GM18867 (cell line): Measurements from ENCODE around the gene GGCX.
"Not testable (repeated sequence)": the region's sequence is repeated elsewhere in the genome, so short reads cannot be mapped to it uniquely, and the experiment has no call there.

Source experiments
- ATAC-seq: cut with Tn5 transposase; IDR thresholded peaks from one replicate; pipeline ENCODE4 v1.9.1; 2021; ENCODE audit warnings: mild to moderate bottlenecking, moderate library complexity; ENCODE audit not compliant: unreplicated experiment

GGCX gene

GRCh38 chr2:85594715-85595300 lies 33.5 kb upstream of the GGCX start:
- no peak for ATAC-seq

GRCh38 chr2:85593023-85593422 lies 31.7 kb upstream of the GGCX start:
- ATAC-seq = no peak

GRCh38 chr2:85592299-85592698 lies 31.0 kb upstream of the GGCX start:
- ATAC-seq = not testable (repeated sequence)

GRCh38 chr2:85591563-85591962 lies 30.3 kb upstream of the GGCX start:
- no peak for ATAC-seq

- no peak for ATAC-seq
Measured at GRCh38 chr2:85590950-85591349, 29.7 kb upstream of the GGCX start.

GRCh38 chr2:85589982-85590791 lies 28.9 kb upstream of the GGCX start:
- no peak for ATAC-seq

- ATAC-seq = no peak
Measured at GRCh38 chr2:85589181-85589580, 27.9 kb upstream of the GGCX start.

GRCh38 chr2:85588645-85589044 lies 27.4 kb upstream of the GGCX start:
- ATAC-seq = no peak

- ATAC-seq = no peak
Measured at GRCh38 chr2:85588236-85588635, 26.9 kb upstream of the GGCX start.

- ATAC-seq = no peak
Measured at GRCh38 chr2:85585781-85586105, 24.4 kb upstream of the GGCX start.

- ATAC-seq = peak; percentile 38
Measured at GRCh38 chr2:85584857-85585780, 23.8 kb upstream of the GGCX start.

- peak; percentile 37 for ATAC-seq
Measured at GRCh38 chr2:85584354-85584856, 23.1 kb upstream of the GGCX start, which contains the start of gene VAMP5. TSS of gene VAMP5 (plus strand) at chr2:85584431. CDS start at chr2:85584491, 60 bp downstream.

- ATAC-seq = peak; percentile 70
Measured at GRCh38 chr2:85583667-85584353, 22.5 kb upstream of the GGCX start.

GRCh38 chr2:85582492-85582891 lies 21.2 kb upstream of the GGCX start:
- ATAC-seq = no peak

GRCh38 chr2:85580206-85580605 lies 18.9 kb upstream of the GGCX start:
- no peak for ATAC-seq

GRCh38 chr2:85579266-85579935 lies 18.1 kb upstream of the GGCX start:
- no peak for ATAC-seq

- peak; percentile 39 for ATAC-seq
Measured at GRCh38 chr2:85578243-85579180, 17.2 kb upstream of the GGCX start.

- peak; percentile 79 for ATAC-seq
Measured at GRCh38 chr2:85577386-85578242, 16.3 kb upstream of the GGCX start, which contains the start of gene VAMP8. TSS of gene VAMP8 (plus strand) at chr2:85577586. CDS start at chr2:85577647, 61 bp downstream.
